OCI-LY7 (cell line): ENCODE data around the gene ITM2C. TPM values are rescaled to one million over a fixed set of nuclear protein-coding genes. Genes with fewer than 3 reads are reported as not detected.

ENCODE experiments used
- BruUV-seq: library from RNA; stranded (reverse); fragments of 400-500 nt; replicated peaks from 2 replicates; lab custom pipeline; 2021; lab: Mats Ljungman, UMichigan
- CTCF ChIA-PET: fragments of 300-600 bp; sonication (Branson Sonifier 250); formaldehyde crosslinking; loops from one replicate; lab custom pipeline; 2022; ENCODE audit warnings: antibody characterized with exemption; ENCODE audit not compliant: unreplicated experiment; lab: Charles Lee
- POLR2A ChIA-PET: fragments of 300-600 bp; sonication (Branson Sonifier 250); formaldehyde crosslinking; loops from one replicate; lab custom pipeline; 2022; ENCODE audit warnings: antibody characterized with exemption; lab: Charles Lee
- DNase-seq: peaks from one replicate; pipeline ENCODE4 v3.0.0-alpha.2; 2015; ENCODE audit warnings: low spot score
- H2AFZ ChIP-seq: fragments of 200-600 bp; sonication (generic), shearing (Covaris generic); 2 replicates; pipeline ENCODE4 v1.6.1; 2014; ENCODE audit warnings: mild to moderate bottlenecking, antibody characterized with exemption, low read length, moderate library complexity
- H3K27ac ChIP-seq: fragments of 200-600 bp; sonication (generic); 2 replicates; pipeline ENCODE4 v1.5.1; 2014; ENCODE audit warnings: mixed run types, low read depth, mild to moderate bottlenecking, moderate library complexity, low read length, inconsistent platforms; ENCODE audit not compliant: poor library complexity, severe bottlenecking
- H3K36me3 ChIP-seq: fragments of 200-600 bp; sonication (generic); 2 replicates; pipeline ENCODE4 v1.6.1; 2014; ENCODE audit warnings: mild to moderate bottlenecking, antibody characterized with exemption, low read length, moderate library complexity, mixed read lengths; ENCODE audit not compliant: insufficient read depth
- H3K4me1 ChIP-seq: fragments of 200-600 bp; sonication (generic); 2 replicates; pipeline ENCODE4 v1.5.1; 2014; ENCODE audit warnings: mild to moderate bottlenecking, low read length; ENCODE audit not compliant: insufficient read depth, poor library complexity, severe bottlenecking
- H3K4me2 ChIP-seq: fragments of 200-600 bp; sonication (generic); 2 replicates; pipeline ENCODE4 v1.6.1; 2014; ENCODE audit warnings: mild to moderate bottlenecking, low read length
- H3K4me3 ChIP-seq: fragments of 200-600 bp; sonication (generic); 2 replicates; pipeline ENCODE4 v1.5.1; 2014; ENCODE audit warnings: mild to moderate bottlenecking, low read depth, low read length; ENCODE audit not compliant: poor library complexity, severe bottlenecking
- H3K79me2 ChIP-seq: fragments of 200-600 bp; sonication (generic); 2 replicates; pipeline ENCODE4 v1.6.1; 2016; ENCODE audit warnings: low read depth, mild to moderate bottlenecking, low read length, moderate library complexity, mixed read lengths; ENCODE audit not compliant: insufficient read depth
- H3K9me2 ChIP-seq: fragments of 200-600 bp; sonication (generic); 2 replicates; pipeline ENCODE4 v1.6.1; 2016; ENCODE audit warnings: mild to moderate bottlenecking, low read length, mixed read lengths; ENCODE audit not compliant: insufficient read depth
- H3K9me3 ChIP-seq: fragments of 200-600 bp; sonication (generic); 2 replicates; pipeline ENCODE4 v1.6.1; 2014; ENCODE audit warnings: mild to moderate bottlenecking, mixed run types, low read length, mixed read lengths
- H4K20me1 ChIP-seq: fragments of 200-600 bp; sonication (generic); 2 replicates; pipeline ENCODE4 v1.6.1; 2014; ENCODE audit warnings: mild to moderate bottlenecking, antibody characterized with exemption, low read length, moderate library complexity, mixed read lengths; ENCODE audit not compliant: insufficient read depth
- EZH2phosphoT487 ChIP-seq: fragments of 200-600 bp; sonication (generic); IDR thresholded peaks from 2 replicates; pipeline ENCODE4 v1.6.1; 2018; ENCODE audit warnings: low read depth, borderline replicate concordance, mild to moderate bottlenecking, mixed run types, antibody characterized with exemption, low read length, moderate library complexity, mixed read lengths
- intact Hi-C: fragments of 100-400 bp; cut with micrococcal nuclease; formaldehyde crosslinking; loops from one replicate; pipeline ENCODE4 v1.10.0; 2022; ENCODE audit not compliant: unreplicated experiment
- total RNA-seq, 2 experiments: library from RNA; depleted of rRNA in 1 of 2; stranded (reverse); fragments of >200 nt in 1 of 2; shearing (Covaris generic) in 1 of 2; gene quantifications; 2 replicates each; pipeline ENCODE4 v1.2.3, GENCODE V29; 2014 to 2022
- TF ChIP-seq, protein P1 (sequence below): fragments of 200-600 bp; sonication (generic); conservative IDR thresholded peaks from 2 replicates; pipeline ENCODE4 v1.5.1; 2014; ENCODE audit warnings: mild to moderate bottlenecking, antibody characterized with exemption, low read length, moderate library complexity, mixed read lengths

ITM2C gene
- total RNA-seq, 2 experiments from 2014 or later, result not detected

DNA sequence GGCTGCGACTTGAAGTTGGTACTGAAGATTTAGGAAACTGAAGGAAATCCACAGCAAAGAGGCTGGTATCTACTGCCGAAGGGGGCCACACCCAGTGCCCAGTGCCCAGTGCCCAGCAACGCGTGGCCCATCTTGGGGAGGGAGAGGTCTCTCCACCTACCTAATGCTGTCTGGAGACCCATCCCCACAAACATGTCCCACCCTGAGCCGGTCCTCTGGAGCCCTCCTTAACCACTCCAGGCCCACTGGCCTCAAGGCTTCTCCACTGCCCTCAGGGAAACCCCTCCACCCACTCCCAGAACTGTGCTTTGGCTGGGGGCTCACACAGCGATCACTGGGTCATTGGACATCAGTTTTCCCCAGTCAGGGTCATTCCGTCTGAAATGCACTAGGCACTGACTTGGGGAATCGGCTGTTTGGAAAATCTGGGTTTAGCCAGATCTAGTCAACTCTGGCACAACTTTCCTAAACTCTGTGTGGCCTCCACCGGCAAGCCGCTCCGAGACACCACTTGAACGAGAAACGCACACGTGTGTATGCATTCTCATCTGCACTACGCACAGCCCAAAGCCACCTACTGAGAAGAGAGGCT, 40.2 kb downstream of the ITM2C start:
- Histone ChIP-seq H3K4me2 (no peak overlapping the region), H3K4me1 (peaks cover 7% of the 10 kb centered on the region), H3K9me2 (no peaks in the 10 kb centered on the region), H3K36me3 (no peaks in the 10 kb centered on the region), H3K9me3 (no peaks in the 10 kb centered on the region), H3K79me2 (no peaks in the 10 kb centered on the region), H4K20me1 (no peaks in the 10 kb centered on the region), H2AFZ (no peak overlapping the region), H3K27ac (no peak overlapping the region), H3K4me3 (no peak overlapping the region)
- BruUV-seq, result no TSS peak
- no peak for DNase-seq
- TF ChIP-seq, protein P1, sequence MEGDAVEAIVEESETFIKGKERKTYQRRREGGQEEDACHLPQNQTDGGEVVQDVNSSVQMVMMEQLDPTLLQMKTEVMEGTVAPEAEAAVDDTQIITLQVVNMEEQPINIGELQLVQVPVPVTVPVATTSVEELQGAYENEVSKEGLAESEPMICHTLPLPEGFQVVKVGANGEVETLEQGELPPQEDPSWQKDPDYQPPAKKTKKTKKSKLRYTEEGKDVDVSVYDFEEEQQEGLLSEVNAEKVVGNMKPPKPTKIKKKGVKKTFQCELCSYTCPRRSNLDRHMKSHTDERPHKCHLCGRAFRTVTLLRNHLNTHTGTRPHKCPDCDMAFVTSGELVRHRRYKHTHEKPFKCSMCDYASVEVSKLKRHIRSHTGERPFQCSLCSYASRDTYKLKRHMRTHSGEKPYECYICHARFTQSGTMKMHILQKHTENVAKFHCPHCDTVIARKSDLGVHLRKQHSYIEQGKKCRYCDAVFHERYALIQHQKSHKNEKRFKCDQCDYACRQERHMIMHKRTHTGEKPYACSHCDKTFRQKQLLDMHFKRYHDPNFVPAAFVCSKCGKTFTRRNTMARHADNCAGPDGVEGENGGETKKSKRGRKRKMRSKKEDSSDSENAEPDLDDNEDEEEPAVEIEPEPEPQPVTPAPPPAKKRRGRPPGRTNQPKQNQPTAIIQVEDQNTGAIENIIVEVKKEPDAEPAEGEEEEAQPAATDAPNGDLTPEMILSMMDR, result no peak
- no peak for TF ChIP-seq EZH2phosphoT487
- intact Hi-C loops, result no loop called here
- ChIA-PET POLR2A (no interaction called here), CTCF (no interaction called here)

DNA sequence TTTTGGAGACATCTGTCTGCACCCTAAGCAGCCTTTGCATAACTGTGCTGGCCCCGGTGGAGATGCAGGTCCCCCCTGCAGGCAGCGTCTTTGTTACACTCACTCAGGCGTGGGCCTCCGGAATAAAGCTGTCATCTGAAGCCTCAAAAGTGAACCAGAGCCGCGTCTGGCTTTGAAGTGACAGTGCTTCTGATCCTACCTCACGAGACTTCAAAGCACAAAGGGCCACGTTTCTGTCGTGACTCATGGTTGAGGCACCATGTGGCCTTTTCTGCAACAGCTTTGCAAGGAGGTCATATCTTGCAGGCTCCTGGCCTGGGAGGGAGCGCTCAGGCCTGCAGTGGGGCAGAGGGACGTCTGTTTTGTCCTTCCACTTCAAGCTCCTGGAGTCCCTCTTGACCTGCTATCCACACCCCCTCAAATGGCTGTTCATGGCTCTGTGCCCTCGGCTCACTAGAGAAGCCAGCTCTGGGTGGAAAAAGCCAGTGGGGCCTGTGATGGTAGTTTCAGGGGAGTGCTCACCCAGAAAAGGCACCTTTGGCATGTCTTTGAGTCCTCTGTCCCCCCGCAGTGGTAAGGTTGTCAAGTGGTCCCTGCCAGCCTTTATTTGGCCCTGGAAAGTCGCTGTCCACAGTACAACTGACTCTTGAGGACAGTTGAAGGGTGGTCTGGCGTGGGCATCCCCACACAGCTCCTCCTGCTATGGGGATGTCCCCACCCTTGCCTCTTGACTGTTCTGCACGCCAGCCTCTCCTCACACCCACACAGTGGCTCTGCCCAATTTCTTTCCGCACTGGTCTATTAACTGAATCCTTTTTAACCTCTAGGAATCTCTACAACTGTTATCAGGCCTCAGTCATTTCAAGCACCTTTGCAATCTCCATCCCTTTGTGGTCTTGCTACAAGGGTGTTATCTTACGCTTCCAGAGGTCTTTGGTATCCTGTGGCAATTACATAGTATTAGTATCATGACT, 41.0 kb downstream of the ITM2C start:
- no peaks in the 10 kb centered on the region for H3K9me3 ChIP-seq
- no peaks in the 10 kb centered on the region for H3K9me2 ChIP-seq
- H3K4me3 ChIP-seq, result no peak overlapping the region
- CTCF ChIA-PET, result no interaction called here
- H2AFZ ChIP-seq, result no peak overlapping the region
- H3K36me3 ChIP-seq, result no peaks in the 10 kb centered on the region
- DNase-seq, result no peak
- no TSS peak for BruUV-seq
- intact Hi-C loops, result no loop called here
- peaks cover 7% of the 10 kb centered on the region for H3K4me1 ChIP-seq
- TF ChIP-seq EZH2phosphoT487, result no peak
- TF ChIP-seq, protein P1, result no peak
- no peak overlapping the region for H3K27ac ChIP-seq
- H3K79me2 ChIP-seq, result no peaks in the 10 kb centered on the region
- POLR2A ChIA-PET, result interaction anchor here (0.5 kb wide), 1 partner anchor 136 kb away, joined by 6 read pairs; no protein-coding TSS in a partner anchor
- H3K4me2 ChIP-seq, result no peak overlapping the region
- H4K20me1 ChIP-seq, result no peaks in the 10 kb centered on the region
